ENCODE results near the gene CYTH3. TPM values are rescaled to one million over a fixed set of nuclear protein-coding genes. Genes with fewer than 3 reads are reported as not detected.

Gene CYTH3
- total and polyA plus RNA-seq, 2 experiments from 2014 or later = 11.9 to 15.7 TPM

DNA sequence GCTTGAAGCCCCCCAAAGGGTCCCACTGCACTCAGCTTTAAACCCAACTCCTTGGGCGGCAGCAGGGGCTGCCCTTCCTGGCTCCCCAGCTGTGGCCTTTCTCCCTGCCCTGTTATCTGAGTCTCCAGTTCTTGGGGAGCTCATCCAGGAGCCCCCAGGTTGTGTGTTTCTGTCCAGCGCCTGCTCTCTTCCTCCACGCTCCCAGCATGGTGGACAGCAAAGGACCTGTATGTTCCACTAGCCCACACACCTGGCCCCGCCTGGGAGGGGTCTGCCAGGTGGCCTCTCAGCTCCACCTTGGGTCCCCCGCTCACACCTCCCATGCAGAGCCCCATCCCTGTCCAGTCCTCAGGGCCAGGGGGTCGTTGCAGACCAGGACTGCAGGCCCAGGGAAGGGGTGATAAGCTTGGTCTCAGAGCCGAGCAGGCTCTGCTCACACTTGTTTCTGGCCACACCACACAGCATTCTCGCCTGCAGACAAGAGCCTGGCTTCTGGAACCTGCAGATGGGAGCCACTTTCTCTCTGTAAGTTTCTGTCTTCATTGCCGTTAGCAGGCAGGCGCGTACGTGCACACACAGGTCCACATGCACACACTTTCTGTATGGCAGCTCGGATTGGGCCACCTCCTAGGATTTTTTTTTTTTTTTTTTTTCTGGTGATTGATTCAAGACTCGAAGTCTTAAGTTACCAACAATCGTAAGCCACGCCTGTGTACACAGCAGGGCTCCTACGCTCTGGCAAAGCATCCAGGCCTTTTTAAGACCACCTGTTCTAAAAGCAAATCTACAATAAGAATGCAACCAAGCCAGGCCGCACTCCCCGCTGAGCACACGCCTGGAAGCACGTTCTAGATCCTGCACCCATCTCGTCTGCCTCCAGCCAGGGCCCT lies 104.6 kb downstream of the CYTH3 start:
- Histone ChIP-seq H3K4me1 (ENCODE audit: insufficient read depth) (no peaks in the 10 kb centered on the region), H3K27me3 (no peaks in the 10 kb centered on the region), H3K4me3 (no peak overlapping the region), H3K79me2 (no peaks in the 10 kb centered on the region), H3K9me2 (replicated peaks; ENCODE audit: insufficient read depth) (no peaks in the 10 kb centered on the region), H3K9me3 (ENCODE audit: low read depth) (no peaks in the 10 kb centered on the region), H4K20me1 (ENCODE audit: insufficient read depth, poor library complexity, severe bottlenecking) (no peaks in the 10 kb centered on the region), H3K27ac (no peak overlapping the region), H3K36me3 (replicated peaks; ENCODE audit: insufficient read depth, low read depth) (no peaks in the 10 kb centered on the region), H3K4me2 (no peak overlapping the region), H2AFZ (no peak overlapping the region)
- TF ChIP-seq EZH2phosphoT487 (IDR thresholded peaks at IDR 0.05; ENCODE audit: low read depth, severe bottlenecking, unreplicated experiment) = no peak
- TF ChIP-seq, protein P1, sequence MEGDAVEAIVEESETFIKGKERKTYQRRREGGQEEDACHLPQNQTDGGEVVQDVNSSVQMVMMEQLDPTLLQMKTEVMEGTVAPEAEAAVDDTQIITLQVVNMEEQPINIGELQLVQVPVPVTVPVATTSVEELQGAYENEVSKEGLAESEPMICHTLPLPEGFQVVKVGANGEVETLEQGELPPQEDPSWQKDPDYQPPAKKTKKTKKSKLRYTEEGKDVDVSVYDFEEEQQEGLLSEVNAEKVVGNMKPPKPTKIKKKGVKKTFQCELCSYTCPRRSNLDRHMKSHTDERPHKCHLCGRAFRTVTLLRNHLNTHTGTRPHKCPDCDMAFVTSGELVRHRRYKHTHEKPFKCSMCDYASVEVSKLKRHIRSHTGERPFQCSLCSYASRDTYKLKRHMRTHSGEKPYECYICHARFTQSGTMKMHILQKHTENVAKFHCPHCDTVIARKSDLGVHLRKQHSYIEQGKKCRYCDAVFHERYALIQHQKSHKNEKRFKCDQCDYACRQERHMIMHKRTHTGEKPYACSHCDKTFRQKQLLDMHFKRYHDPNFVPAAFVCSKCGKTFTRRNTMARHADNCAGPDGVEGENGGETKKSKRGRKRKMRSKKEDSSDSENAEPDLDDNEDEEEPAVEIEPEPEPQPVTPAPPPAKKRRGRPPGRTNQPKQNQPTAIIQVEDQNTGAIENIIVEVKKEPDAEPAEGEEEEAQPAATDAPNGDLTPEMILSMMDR (IDR thresholded peaks at IDR 0.05; ENCODE audit: poor library complexity) = no peak
- no peak for TF ChIP-seq EZH2 (IDR thresholded peaks at IDR 0.05; ENCODE audit: borderline replicate concordance)
- 78% methylated on average over 21 of the region's 22 CpGs for WGBS (ENCODE audit: low lambda C conversion rate, missing lambda C conversion rate)
- no peak for DNase-seq (ENCODE audit: low spot score)

- Histone ChIP-seq H3K27ac (no peak overlapping the region), H3K79me2 (no peaks in the 10 kb centered on the region), H3K27me3 (no peaks in the 10 kb centered on the region), H3K4me2 (no peak overlapping the region), H2AFZ (no peak overlapping the region), H3K4me3 (no peak overlapping the region), H4K20me1 (ENCODE audit: insufficient read depth, poor library complexity, severe bottlenecking) (no peaks in the 10 kb centered on the region), H3K4me1 (ENCODE audit: insufficient read depth) (no peaks in the 10 kb centered on the region), H3K9me3 (ENCODE audit: low read depth) (no peaks in the 10 kb centered on the region), H3K9me2 (replicated peaks; ENCODE audit: insufficient read depth) (no peaks in the 10 kb centered on the region), H3K36me3 (replicated peaks; ENCODE audit: insufficient read depth, low read depth) (no peaks in the 10 kb centered on the region)
- WGBS (ENCODE audit: low lambda C conversion rate, missing lambda C conversion rate) = 88% methylated on average over 12 of the region's 13 CpGs
- DNase-seq (ENCODE audit: low spot score) = no peak
- TF ChIP-seq EZH2 (IDR thresholded peaks at IDR 0.05; ENCODE audit: borderline replicate concordance) = no peak
- no peak for TF ChIP-seq EZH2phosphoT487 (IDR thresholded peaks at IDR 0.05; ENCODE audit: low read depth, severe bottlenecking, unreplicated experiment)
- TF ChIP-seq, protein P1 (IDR thresholded peaks at IDR 0.05; ENCODE audit: poor library complexity) = no peak
Measured at GRCh38 chr7:6167004-6167551, 105.3 kb downstream of the CYTH3 start.

GRCh38 chr7:6166443-6166891 lies 106.0 kb downstream of the CYTH3 start:
- Histone ChIP-seq H3K4me2 (no peak overlapping the region), H3K4me1 (ENCODE audit: insufficient read depth) (no peaks in the 10 kb centered on the region), H4K20me1 (ENCODE audit: insufficient read depth, poor library complexity, severe bottlenecking) (no peaks in the 10 kb centered on the region), H3K9me3 (ENCODE audit: low read depth) (no peaks in the 10 kb centered on the region), H3K9me2 (replicated peaks; ENCODE audit: insufficient read depth) (no peaks in the 10 kb centered on the region), H2AFZ (no peak overlapping the region), H3K36me3 (replicated peaks; ENCODE audit: insufficient read depth, low read depth) (no peaks in the 10 kb centered on the region), H3K27ac (no peak overlapping the region), H3K4me3 (no peak overlapping the region), H3K27me3 (no peaks in the 10 kb centered on the region), H3K79me2 (no peaks in the 10 kb centered on the region)
- WGBS (ENCODE audit: low lambda C conversion rate, missing lambda C conversion rate) = 81% methylated on average over 13 of the region's 13 CpGs
- DNase-seq (ENCODE audit: low spot score) = no peak
- TF ChIP-seq EZH2phosphoT487 (IDR thresholded peaks at IDR 0.05; ENCODE audit: low read depth, severe bottlenecking, unreplicated experiment) (no peak), EZH2 (IDR thresholded peaks at IDR 0.05; ENCODE audit: borderline replicate concordance) (no peak)
- TF ChIP-seq, protein P1 (IDR thresholded peaks at IDR 0.05; ENCODE audit: poor library complexity) = no peak

Data from hepatocyte (in vitro differentiated cells).